ENCODE results near the gene BBS7.

DNA sequence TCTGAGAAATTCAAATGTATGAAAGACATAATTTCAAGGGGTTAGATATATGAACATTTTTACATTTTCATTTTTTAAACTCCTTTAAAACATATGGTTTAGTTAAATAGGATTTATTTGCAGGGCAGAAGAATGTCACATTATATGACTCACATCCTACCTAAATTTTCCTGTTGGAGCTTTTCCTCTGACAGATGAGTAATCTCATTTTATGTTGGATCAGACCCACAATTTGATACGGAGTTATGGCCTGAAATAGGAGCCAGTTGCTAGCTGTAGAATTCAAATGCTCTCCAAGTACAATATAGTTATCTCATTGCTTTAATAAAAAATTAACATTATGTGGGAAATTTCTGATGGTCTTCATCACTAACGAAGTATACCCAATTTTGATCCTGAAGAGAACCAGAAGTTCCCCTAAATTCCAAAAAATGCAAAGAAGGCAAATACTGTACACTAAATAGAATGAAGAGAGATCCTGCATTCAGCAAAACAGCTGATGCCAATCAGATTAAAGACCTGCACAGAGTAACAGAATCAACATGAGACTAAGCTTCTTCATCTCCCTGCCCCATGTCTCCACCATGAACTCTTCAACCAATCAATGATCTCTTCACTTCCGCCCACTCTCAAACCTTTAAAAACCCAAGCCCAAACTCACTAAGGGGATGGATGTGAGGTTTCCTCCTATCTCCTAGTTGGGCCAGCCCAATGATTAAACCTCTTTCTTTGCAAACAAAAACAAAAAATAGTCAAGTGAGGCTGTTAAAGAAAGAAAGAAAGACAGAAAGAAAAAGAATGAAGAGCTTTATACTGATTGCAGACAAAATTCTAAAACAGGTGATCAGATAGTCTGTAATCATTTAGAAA lies 80.1 kb downstream of the BBS7 start:
- TF ChIP-seq POLR2A (IDR thresholded peaks at IDR 0.05; ENCODE audit: low read depth, low read length): no peak
- TF ChIP-seq TAF1 (IDR thresholded peaks at IDR 0.05; ENCODE audit: borderline replicate concordance, low read depth, low read length): no peak
